Measurements from ENCODE around the gene TEX54. TPM values are rescaled to one million over a fixed set of nuclear protein-coding genes. Genes with fewer than 3 reads are reported as not detected.
"Not testable (repeated sequence)": the region's sequence is repeated elsewhere in the genome, so short reads cannot be mapped to it uniquely, and the experiment has no call there.

Gene TEX54
- polyA plus RNA-seq, 3 donors: not detected

GRCh38 chr11:62841361-62842170 lies 8.9 kb upstream of the TEX54 start:
- H3K27ac ChIP-seq (ENCODE audit: low read depth, low read length): peak overlapping the region; percentile 72
- 0 to 1% (median 0%) methylated on average over 33 of the region's 33 CpGs for WGBS, 3 donors

GRCh38 chr11:62840721-62841360 lies 8.2 kb upstream of the TEX54 start:
- H3K27ac ChIP-seq (ENCODE audit: low read depth, low read length): peak overlapping the region; percentile 72
- WGBS, 3 donors: 1 to 2% (median 1%) methylated on average over 41 of the region's 41 CpGs

- H3K27ac ChIP-seq (ENCODE audit: low read depth, low read length): peak within 1 kb of the TSS; percentile 77
- WGBS, 3 donors: 0 to 1% (median 1%) methylated on average over 52 to 62 of the region's 62 CpGs
Observed at GRCh38 chr11:62839050-62839945, 6.7 kb upstream of the TEX54 start, which contains the start of gene WDR74. Gene WDR74 (minus strand): TSS chr11:62839590. CDS start chr11:62839570, 20 bp downstream.

- WGBS, 3 donors: 78 to 87% (median 84%) methylated on average over 8 of the region's 8 CpGs
Observed at GRCh38 chr11:62835336-62835735, 2.7 kb upstream of the TEX54 start.

GRCh38 chr11:62831520-62832335 lies 913 bp downstream of the TEX54 start, which contains the start of gene STX5:
Gene STX5 (minus strand): TSS chr11:62832051. CDS start chr11:62831243, 808 bp downstream.
- 1% methylated on average over 65 of the region's 65 CpGs for WGBS, 3 donors
- peak within 1 kb of the TSS; percentile 96 for H3K27ac ChIP-seq (ENCODE audit: low read depth, low read length)

More at GRCh38 chr11:62835336-62835735, 2.7 kb upstream of the TEX54 start:
- no peak overlapping the region for H3K27ac ChIP-seq (ENCODE audit: low read depth, low read length)

GRCh38 chr11:62830904-62831519 lies 1.6 kb downstream of the TEX54 start:
- 0 to 1% (median 1%) methylated on average over 33 of the region's 33 CpGs for WGBS, 3 donors
- H3K27ac ChIP-seq (ENCODE audit: low read depth, low read length): peak overlapping the region; percentile 96

GRCh38 chr11:62828130-62828529 lies 4.5 kb downstream of the TEX54 start:
- not testable (repeated sequence) for H3K27ac ChIP-seq (ENCODE audit: low read depth, low read length)
- 94 to 98% (median 95%) methylated on average over 8 of the region's 8 CpGs for WGBS, 3 donors

- 93 to 96% (median 96%) methylated on average over 3 of the region's 3 CpGs for WGBS, 3 donors
- no peak overlapping the region for H3K27ac ChIP-seq (ENCODE audit: low read depth, low read length)
Observed at GRCh38 chr11:62823677-62824076, 9.0 kb downstream of the TEX54 start.

GRCh38 chr11:62817129-62817528 lies 15.5 kb downstream of the TEX54 start:
- WGBS, 3 donors: 81 to 93% (median 84%) methylated on average over 4 of the region's 4 CpGs
- H3K27ac ChIP-seq (ENCODE audit: low read depth, low read length): no peak overlapping the region

GRCh38 chr11:62816557-62816956 lies 16.1 kb downstream of the TEX54 start:
- H3K27ac ChIP-seq (ENCODE audit: low read depth, low read length): no peak overlapping the region
- 59 to 91% (median 63%) methylated on average over 8 of the region's 8 CpGs for WGBS, 3 donors

GRCh38 chr11:62811659-62812058 lies 21.0 kb downstream of the TEX54 start:
- 79 to 84% (median 80%) methylated on average over 2 of the region's 2 CpGs for WGBS, 3 donors
- H3K27ac ChIP-seq (ENCODE audit: low read depth, low read length): no peak overlapping the region

- WGBS, 3 donors: 22 to 39% (median 25%) methylated on average over 1 of the region's 1 CpG
Observed at GRCh38 chr11:62810748-62811147, 21.9 kb downstream of the TEX54 start.

GRCh38 chr11:62806611-62807121 lies 26.0 kb downstream of the TEX54 start:
- WGBS, 3 donors: 38 to 74% (median 45%) methylated on average over 5 of the region's 5 CpGs
- no peak overlapping the region for H3K27ac ChIP-seq (ENCODE audit: low read depth, low read length)

More at GRCh38 chr11:62810748-62811147, 21.9 kb downstream of the TEX54 start:
- H3K27ac ChIP-seq (ENCODE audit: low read depth, low read length): no peak overlapping the region

- no peak overlapping the region for H3K27ac ChIP-seq (ENCODE audit: low read depth, low read length)
- 25 to 30% (median 27%) methylated on average over 12 of the region's 12 CpGs for WGBS, 3 donors
Observed at GRCh38 chr11:62805961-62806441, 26.6 kb downstream of the TEX54 start.

GRCh38 chr11:62805076-62805892 lies 27.4 kb downstream of the TEX54 start, which contains the start of gene NXF1:
Gene NXF1 (minus strand): TSS chr11:62805440. CDS start chr11:62805356, 84 bp downstream.
- H3K27ac ChIP-seq (ENCODE audit: low read depth, low read length): peak within 1 kb of the TSS; percentile 73
- 0 to 1% (median 0%) methylated on average over 65 to 77 of the region's 77 CpGs for WGBS, 3 donors

All from adipose tissue (tissue), 3 donors.